ENCODE data around the gene HFM1.

Gene HFM1

GRCh38 chr1:91226741-91227140, 177.9 kb downstream of the HFM1 start:
- no peak for DNase-seq

- DNase-seq = no peak
Observed at GRCh38 chr1:91224878-91225277, 179.8 kb downstream of the HFM1 start.

DNA sequence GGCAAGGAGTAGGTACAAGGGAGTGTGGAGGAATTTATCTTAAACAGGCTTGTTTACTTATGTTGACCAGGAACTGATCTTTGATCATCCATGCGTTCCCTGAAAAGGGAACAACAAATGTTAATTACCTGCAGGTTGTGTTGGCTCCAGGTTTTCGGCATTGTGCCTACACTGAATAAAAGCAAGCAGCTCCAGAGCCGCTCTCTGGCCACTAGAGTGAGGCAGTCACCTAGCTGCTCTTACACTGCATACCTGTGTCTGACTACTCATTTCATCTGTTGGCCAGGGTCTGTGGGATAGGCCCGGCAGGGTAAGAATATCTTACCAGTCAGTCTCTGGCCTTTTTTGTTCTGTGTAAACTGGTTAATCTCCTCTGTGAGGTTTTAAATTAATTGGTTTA, 183.6 kb downstream of the HFM1 start:
- no peak for DNase-seq

GRCh38 chr1:91217911-91218310, 186.7 kb downstream of the HFM1 start:
- no peak for DNase-seq

Measured in NCI-H524 treated with DMSO at 0.1 percent for 48 hours (cell line).